GM12864 (cell line): ENCODE results near the gene RYR2.

Experiments
- DNase-seq: peaks from one replicate; pipeline ENCODE4 v3.0.0-alpha.2; 2011; ENCODE audit warnings: low read depth
- H3K4me3 ChIP-seq: 2 replicates; pipeline ENCODE4 v1.5.1; 2011; ENCODE audit warnings: mild to moderate bottlenecking, low read depth, low read length, control low read depth
- TF ChIP-seq, protein P1 (sequence below): IDR thresholded peaks from 2 replicates; pipeline ENCODE4 v1.5.1; 2011; ENCODE audit warnings: low read depth, mild to moderate bottlenecking, moderate library complexity, low read length, control low read depth, inconsistent platforms; ENCODE audit errors: missing control alignments

RYR2 gene

DNA sequence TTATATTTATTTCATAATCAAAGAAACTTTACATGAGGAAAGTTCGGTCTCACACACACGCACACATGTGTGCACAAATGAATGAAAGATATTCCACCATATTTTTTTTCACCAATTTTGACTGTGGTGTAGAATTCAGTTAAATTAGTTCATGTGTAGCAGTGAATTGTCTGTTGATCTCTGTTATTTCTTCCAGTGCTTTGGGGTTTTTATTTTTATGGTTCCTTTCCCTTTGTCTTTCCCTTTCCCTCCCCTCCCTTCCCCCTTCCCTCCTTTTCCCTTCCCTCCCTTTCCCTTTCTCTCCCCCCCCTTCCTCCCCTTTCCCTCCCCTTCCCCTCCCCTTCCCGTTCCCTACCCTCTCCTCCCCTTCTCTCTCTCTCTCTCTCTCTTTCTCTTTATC lies 8.9 kb downstream of the RYR2 start:
- H3K4me3 ChIP-seq, result no peak overlapping the region
- DNase-seq, result no peak
- TF ChIP-seq, protein P1, sequence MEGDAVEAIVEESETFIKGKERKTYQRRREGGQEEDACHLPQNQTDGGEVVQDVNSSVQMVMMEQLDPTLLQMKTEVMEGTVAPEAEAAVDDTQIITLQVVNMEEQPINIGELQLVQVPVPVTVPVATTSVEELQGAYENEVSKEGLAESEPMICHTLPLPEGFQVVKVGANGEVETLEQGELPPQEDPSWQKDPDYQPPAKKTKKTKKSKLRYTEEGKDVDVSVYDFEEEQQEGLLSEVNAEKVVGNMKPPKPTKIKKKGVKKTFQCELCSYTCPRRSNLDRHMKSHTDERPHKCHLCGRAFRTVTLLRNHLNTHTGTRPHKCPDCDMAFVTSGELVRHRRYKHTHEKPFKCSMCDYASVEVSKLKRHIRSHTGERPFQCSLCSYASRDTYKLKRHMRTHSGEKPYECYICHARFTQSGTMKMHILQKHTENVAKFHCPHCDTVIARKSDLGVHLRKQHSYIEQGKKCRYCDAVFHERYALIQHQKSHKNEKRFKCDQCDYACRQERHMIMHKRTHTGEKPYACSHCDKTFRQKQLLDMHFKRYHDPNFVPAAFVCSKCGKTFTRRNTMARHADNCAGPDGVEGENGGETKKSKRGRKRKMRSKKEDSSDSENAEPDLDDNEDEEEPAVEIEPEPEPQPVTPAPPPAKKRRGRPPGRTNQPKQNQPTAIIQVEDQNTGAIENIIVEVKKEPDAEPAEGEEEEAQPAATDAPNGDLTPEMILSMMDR, result no peak

DNA sequence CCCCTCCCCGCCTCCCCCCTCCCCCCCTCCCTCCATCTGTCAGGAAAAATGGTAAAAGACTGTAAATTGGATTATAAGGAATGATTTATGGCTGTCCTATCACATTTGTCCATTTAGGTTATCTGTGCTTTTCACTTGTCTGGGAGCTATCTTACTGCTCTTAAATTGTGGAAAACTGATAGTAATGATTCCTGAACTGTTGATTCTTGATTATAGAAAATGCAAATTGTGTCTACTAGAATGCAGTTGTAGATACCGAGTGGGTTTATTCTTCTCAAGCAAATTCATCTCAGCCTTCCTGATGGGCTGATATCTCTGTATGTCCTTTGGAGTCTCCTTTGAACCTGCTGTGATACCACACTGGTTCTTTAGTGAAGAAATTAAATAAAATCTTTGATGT lies 12.3 kb downstream of the RYR2 start:
- TF ChIP-seq, protein P1, result no peak
- no peak overlapping the region for H3K4me3 ChIP-seq
- DNase-seq, result no peak

DNA sequence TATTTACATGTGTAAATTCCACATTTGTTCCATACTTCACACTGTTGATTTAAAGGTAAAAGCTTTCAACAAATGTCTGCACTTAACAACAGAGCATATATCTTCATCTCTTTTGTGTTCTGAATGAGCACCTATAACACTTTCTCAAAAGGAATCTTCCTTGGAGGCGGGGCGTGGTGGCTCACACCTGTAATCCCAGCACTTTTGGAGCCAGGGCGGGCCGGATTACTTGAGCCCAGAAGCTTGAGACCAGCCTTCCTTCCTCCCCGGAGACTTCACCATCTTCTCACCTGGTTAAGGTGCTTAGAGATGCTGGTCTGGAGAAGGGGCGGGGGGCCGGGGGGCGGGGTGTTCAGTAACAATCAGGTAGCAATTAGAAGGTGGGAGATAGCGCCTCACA lies 16.5 kb downstream of the RYR2 start:
- TF ChIP-seq, protein P1, result no peak
- no peak for DNase-seq
- no peak overlapping the region for H3K4me3 ChIP-seq

DNA sequence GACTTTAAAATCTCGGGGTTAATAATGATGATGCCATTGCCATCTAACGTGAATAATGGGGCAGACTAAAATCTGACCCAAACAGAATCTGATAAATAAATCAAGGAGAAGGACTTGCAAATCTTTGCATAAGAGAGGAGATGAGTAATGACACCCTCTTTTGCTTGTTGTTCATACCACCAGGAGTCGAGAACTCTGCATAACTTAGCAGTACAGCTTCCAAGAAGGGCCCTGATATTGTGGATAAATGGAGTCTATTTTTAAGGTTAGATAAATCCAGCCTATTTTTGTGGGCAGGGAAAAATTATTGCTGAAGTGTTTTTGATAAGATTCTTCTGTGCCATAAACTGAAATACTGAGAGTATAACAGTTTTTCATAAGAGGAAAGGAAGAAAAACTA lies 17.3 kb downstream of the RYR2 start:
- DNase-seq, result no peak

DNA sequence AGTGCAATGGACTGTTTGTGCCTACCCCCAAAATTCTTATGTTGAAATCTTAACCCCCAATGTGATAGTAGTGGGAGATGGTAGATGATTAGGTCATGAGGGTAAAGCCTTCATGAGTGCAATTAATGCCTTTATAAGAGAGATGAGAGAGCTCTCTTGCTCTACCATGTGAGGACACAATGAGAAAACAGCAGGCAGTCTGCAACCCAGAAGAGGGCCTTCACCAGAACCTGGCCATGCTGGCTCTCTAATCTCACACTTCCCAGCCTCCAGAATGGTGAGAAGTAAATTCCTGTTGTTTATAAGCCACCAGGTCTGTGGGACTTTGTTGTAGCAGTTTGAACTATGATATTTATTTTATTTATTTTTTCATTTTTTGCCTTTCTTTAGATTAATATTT lies 21.0 kb downstream of the RYR2 start:
- no peak overlapping the region for H3K4me3 ChIP-seq
- TF ChIP-seq, protein P1, result no peak
- DNase-seq, result no peak

More for the DNA sequence above, 17.3 kb downstream of the RYR2 start:
- TF ChIP-seq, protein P1, result no peak
- no peak overlapping the region for H3K4me3 ChIP-seq

DNA sequence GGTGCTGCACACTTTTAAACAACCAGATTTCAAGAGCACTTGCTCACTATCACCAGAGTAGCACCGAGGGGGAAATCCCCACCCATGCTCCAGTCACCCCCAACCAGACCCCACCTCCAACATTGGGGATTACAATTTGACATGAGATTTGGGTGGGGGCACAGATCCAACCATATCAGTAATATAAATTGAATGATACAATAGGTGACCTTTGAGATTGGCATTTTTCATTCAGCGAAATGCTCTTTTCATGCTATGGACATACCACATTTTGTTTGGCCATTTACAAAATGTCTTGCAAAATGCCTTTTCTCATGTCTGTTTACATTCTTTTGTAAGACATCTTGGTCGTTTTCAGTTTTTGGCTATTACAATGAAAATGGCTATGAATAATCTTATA lies 23.9 kb downstream of the RYR2 start:
- no peak overlapping the region for H3K4me3 ChIP-seq
- DNase-seq, result no peak
- TF ChIP-seq, protein P1, result no peak

DNA sequence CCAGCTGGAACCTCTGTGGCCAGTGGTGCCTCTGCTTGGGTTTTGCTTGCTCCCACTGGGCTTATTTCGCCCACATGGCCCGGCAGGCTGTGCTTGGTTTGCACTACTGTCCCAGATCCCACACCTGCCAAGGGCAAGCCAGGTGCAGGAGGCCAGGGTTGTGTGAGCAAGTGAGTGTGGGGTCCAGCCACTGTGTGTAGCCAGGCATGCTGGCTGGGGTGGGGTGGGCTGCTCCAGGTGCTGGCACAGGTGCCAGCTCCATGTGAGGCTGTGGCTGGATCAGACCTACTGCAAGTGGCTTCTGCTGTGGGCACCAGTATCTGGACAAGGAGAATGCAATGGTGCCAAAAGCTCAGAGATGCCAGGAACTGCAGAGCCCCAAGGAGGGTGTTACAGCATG lies 28.5 kb downstream of the RYR2 start:
- no peak for DNase-seq
- no peak overlapping the region for H3K4me3 ChIP-seq
- TF ChIP-seq, protein P1, result no peak
